Cardiac muscle cell (in vitro differentiated cells and primary cell): ENCODE data around the gene ABCB8. TPM values are rescaled to one million over a fixed set of nuclear protein-coding genes. Genes with fewer than 3 reads are reported as not detected.

Experiments used
- DNase-seq, 2 donors: peaks; one replicate each; pipeline versions ENCODE4 v3.0.0 to v3.0.0-alpha.2; 2010 to 2017; ENCODE audit warnings: low read depth in 1 of 2, low spot score in 1 of 2
- H3K27ac ChIP-seq: fragments of 200-600 bp; sonication (generic); 2 replicates; pipeline ENCODE4 v1.5.1; 2016
- H3K27me3 ChIP-seq: fragments of 200-600 bp; sonication (generic); 2 replicates; pipeline ENCODE4 v1.6.0; 2016; ENCODE audit warnings: control low read depth
- H3K36me3 ChIP-seq: fragments of 200-600 bp; sonication (generic); 2 replicates; pipeline ENCODE4 v1.5.1; 2016; ENCODE audit warnings: control low read depth
- H3K4me1 ChIP-seq: fragments of 200-600 bp; sonication (generic); 2 replicates; pipeline ENCODE4 v1.8.1; 2017; ENCODE audit warnings: low read depth, mild to moderate bottlenecking, mixed run types
- H3K4me3 ChIP-seq: fragments of 200-600 bp; sonication (generic); 2 replicates; pipeline ENCODE4 v1.5.1; 2016; ENCODE audit warnings: mild to moderate bottlenecking
- H3K9me3 ChIP-seq: fragments of 200-600 bp; sonication (generic); 2 replicates; pipeline ENCODE4 v1.5.1; 2017; ENCODE audit warnings: low read depth, mild to moderate bottlenecking, control low read depth
- polyA plus RNA-seq: library from polyadenylated mRNA; unstranded; fragments of >200 nt; fragmentation: Nextera tagmentation; extraction: Ambion mirVana; gene quantifications from 2 replicates; pipeline ENCODE4 v1.2.1, GENCODE V29; 2016
- total RNA-seq: library from RNA; depleted of rRNA; stranded (reverse); fragments of >200 nt; gene quantifications from 2 replicates; pipeline ENCODE4 v1.2.3, GENCODE V29; 2016
- TF ChIP-seq, protein P1 (sequence below): IDR thresholded peaks from 2 replicates; pipeline ENCODE4 v1.5.1; 2012; ENCODE audit warnings: low read depth, mild to moderate bottlenecking, low read length

The ABCB8 gene
- total RNA-seq (27.2 and 29.2 TPM in 2 replicates), polyA plus RNA-seq (18.4 and 20.4 TPM in 2 replicates)

DNA sequence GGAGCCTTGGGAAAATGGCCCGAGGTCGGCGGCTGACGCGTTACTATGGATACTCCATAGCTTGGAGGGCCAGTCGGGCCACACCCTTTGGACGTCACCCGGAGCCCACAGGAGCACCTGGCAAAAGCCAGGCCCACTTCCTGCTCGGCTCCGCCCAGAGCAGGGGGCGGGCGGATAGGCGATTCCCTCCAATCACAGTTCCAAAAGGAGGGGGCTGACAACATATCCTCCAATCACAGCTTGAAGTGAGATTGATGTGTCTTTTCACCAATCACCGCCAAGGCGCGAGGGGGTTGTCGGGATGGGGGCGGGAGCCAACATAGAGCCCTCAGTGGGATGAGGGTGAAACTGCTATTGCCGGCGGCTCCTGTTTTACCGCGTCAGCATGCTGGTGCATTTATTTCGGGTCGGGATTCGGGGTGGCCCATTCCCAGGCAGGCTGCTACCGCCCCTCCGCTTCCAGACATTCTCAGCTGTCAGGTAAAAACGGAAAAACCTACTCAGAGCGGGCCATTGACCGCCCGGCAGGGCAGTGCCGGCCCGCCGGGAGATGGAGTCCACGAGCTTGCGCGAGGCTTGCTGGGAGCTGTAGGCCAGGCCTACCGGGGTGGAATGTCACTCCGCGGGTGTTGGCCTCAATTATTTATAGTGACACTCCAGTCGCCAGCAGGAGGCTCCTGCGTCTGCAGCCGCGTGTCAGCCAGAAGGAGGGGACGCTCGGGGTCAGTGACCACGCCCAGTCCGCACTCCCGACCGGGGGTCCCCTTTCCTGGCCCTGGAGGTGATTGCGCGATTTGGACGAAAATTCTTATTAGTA lies at the start of gene ABCB8:
TSS of gene ABCB8 (plus strand) at position 320 of the 817 bp plus-strand sequence. CDS start at position 386, 66 bp downstream.
- Histone ChIP-seq H3K4me3 (peak within 1 kb of the TSS; percentile 95), H3K9me3 (no peaks in the 10 kb centered on the region), H3K27me3 (no peaks in the 10 kb centered on the region), H3K4me1 (peaks cover 12% of the 10 kb centered on the region), H3K36me3 (no peaks in the 10 kb centered on the region), H3K27ac (peak within 1 kb of the TSS; percentile 73)
- DNase-seq: peak; percentile 98 to 99
- TF ChIP-seq, protein P1, sequence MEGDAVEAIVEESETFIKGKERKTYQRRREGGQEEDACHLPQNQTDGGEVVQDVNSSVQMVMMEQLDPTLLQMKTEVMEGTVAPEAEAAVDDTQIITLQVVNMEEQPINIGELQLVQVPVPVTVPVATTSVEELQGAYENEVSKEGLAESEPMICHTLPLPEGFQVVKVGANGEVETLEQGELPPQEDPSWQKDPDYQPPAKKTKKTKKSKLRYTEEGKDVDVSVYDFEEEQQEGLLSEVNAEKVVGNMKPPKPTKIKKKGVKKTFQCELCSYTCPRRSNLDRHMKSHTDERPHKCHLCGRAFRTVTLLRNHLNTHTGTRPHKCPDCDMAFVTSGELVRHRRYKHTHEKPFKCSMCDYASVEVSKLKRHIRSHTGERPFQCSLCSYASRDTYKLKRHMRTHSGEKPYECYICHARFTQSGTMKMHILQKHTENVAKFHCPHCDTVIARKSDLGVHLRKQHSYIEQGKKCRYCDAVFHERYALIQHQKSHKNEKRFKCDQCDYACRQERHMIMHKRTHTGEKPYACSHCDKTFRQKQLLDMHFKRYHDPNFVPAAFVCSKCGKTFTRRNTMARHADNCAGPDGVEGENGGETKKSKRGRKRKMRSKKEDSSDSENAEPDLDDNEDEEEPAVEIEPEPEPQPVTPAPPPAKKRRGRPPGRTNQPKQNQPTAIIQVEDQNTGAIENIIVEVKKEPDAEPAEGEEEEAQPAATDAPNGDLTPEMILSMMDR: peak; percentile 43

- no peak for DNase-seq
- Histone ChIP-seq H3K27me3 (no peaks in the 10 kb centered on the region), H3K9me3 (no peaks in the 10 kb centered on the region), H3K27ac (peak overlapping the region; percentile 96), H3K4me1 (peaks cover 38% of the 10 kb centered on the region), H3K4me3 (no peak overlapping the region), H3K36me3 (no peaks in the 10 kb centered on the region)
- TF ChIP-seq, protein P1: no peak
Measured at GRCh38 chr7:150979713-150980390, 48.4 kb upstream of the ABCB8 start.

DNA sequence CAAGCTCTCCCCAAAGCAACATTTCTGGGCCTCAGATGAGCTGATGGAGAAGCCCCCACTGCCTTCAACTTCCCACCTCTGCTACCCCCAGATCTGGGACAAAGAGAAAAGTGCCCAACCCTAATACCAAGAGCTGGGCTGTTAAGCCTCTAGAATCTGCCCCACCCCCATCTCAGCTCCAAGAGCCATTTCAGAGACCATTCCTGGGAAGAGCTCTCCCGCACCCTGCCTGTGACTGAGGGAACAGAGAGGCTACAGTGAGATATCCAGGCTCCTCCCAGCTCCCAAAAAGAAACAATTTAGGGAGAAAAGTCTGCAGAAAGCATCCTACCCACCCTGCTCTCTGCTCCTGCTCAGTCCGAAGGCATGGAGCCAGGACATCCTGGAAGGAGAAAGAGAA lies 47.6 kb upstream of the ABCB8 start:
- H3K36me3 ChIP-seq: no peaks in the 10 kb centered on the region
- peaks cover 32% of the 10 kb centered on the region for H3K4me1 ChIP-seq
- no peak overlapping the region for H3K4me3 ChIP-seq
- H3K9me3 ChIP-seq: no peaks in the 10 kb centered on the region
- no peaks in the 10 kb centered on the region for H3K27me3 ChIP-seq
- H3K27ac ChIP-seq: peak overlapping the region; percentile 96
- TF ChIP-seq, protein P1: no peak
- DNase-seq: peak in 1 of 2 donors; percentile 71

DNA sequence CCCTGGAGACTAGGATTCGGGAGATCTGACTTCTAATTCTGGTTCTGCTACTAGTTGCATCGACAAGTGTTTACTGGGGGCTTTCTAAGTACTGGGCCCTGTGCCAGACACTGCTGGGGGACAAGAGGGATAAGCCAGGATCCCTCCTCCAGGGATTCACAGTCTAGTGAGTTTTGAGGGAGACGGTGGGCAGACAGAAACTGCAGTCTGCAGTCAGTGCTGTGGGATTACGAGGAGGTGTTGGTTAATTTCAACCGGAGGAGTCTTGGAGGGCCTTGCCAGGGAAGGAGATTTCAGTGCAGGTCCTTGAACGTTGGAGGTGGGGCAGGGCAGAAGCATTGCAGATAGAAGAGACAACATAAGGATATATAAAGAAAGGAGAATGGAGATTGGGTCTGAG lies 46.6 kb upstream of the ABCB8 start:
- DNase-seq: no peak
- TF ChIP-seq, protein P1: no peak
- H3K4me3 ChIP-seq: no peak overlapping the region
- no peak overlapping the region for H3K27ac ChIP-seq
- H3K9me3 ChIP-seq: no peaks in the 10 kb centered on the region
- H3K27me3 ChIP-seq: no peaks in the 10 kb centered on the region
- H3K36me3 ChIP-seq: no peaks in the 10 kb centered on the region
- H3K4me1 ChIP-seq: peaks cover 23% of the 10 kb centered on the region

DNA sequence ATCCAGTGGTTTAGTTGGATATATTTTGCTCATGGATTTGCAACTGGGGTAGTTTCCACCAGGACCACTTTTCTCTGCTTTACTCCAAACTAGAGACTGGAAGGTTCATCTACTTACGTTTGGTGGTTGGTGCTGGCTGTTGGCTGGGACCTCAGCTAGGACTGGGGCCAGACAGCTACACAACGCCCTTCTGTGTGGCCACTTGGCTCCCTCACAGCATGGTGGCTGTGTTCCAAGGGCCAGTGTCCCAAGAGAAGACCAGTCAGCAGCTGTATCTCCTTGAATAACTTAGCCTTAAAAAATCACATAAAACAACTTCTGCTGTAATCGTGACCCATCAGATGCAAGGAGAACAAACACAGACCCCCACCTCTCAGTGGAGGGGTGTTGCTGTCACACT lies 45.9 kb upstream of the ABCB8 start:
- TF ChIP-seq, protein P1: no peak
- Histone ChIP-seq H3K27me3 (no peaks in the 10 kb centered on the region), H3K9me3 (no peaks in the 10 kb centered on the region), H3K4me1 (peaks cover 23% of the 10 kb centered on the region), H3K4me3 (no peak overlapping the region), H3K27ac (no peak overlapping the region), H3K36me3 (no peaks in the 10 kb centered on the region)
- DNase-seq: no peak
